Stomach (tissue), 4 donors: ENCODE results near the gene OOSP4B.

Experiments
- EP300 ChIP-seq: sonication (generic); formaldehyde crosslinking; IDR thresholded peaks from one replicate; pipeline ENCODE4 v1.6.1; 2017; ENCODE audit warnings: antibody characterized with exemption
- POLR2A ChIP-seq, 4 donors: fragments of 450-650 bp; IDR thresholded peaks; one replicate each; pipeline ENCODE4 v1.6.1; 2016; ENCODE audit warnings: antibody characterized with exemption in 4 of 4, control low read depth in 2 of 4, mild to moderate bottlenecking in 1 of 4, moderate library complexity in 1 of 4
- POLR2AphosphoS5 ChIP-seq, 3 donors: sonication (generic); formaldehyde crosslinking; IDR thresholded peaks; one replicate each; pipeline ENCODE4 v1.6.1; 2016; ENCODE audit warnings: antibody characterized with exemption in 3 of 3
- TF ChIP-seq, protein P1 (sequence below), 7 experiments: fragments of 450-650 bp in 4 of 7; fragments of 200-600 bp in 3 of 7; sonication (generic) in 3 of 7; IDR thresholded peaks; one replicate each; pipeline ENCODE4 v1.5.1; 2016 to 2019; ENCODE audit warnings: antibody characterized with exemption in 7 of 7, control low read depth in 2 of 7, mild to moderate bottlenecking in 1 of 7

DNA sequence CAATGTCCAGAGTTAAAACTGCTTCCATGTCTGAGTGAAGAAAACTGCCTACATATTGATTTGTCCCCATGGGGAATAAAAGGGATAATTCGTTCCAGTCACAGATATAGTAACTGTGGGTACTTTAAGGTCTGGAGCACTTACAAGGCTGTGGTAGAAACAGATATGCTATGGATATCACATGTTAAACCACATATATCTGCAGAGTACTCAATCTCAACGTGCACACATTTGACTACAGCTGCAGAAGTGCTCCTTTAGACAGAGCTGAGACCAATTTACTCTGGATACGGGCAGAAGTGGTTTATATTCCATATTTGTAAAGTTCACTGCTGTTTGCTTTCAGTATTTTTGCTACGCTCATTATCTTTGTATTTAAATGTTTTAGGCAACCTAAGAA is 61.8 kb downstream of the OOSP4B start:
- TF ChIP-seq, protein P1, sequence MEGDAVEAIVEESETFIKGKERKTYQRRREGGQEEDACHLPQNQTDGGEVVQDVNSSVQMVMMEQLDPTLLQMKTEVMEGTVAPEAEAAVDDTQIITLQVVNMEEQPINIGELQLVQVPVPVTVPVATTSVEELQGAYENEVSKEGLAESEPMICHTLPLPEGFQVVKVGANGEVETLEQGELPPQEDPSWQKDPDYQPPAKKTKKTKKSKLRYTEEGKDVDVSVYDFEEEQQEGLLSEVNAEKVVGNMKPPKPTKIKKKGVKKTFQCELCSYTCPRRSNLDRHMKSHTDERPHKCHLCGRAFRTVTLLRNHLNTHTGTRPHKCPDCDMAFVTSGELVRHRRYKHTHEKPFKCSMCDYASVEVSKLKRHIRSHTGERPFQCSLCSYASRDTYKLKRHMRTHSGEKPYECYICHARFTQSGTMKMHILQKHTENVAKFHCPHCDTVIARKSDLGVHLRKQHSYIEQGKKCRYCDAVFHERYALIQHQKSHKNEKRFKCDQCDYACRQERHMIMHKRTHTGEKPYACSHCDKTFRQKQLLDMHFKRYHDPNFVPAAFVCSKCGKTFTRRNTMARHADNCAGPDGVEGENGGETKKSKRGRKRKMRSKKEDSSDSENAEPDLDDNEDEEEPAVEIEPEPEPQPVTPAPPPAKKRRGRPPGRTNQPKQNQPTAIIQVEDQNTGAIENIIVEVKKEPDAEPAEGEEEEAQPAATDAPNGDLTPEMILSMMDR (IDR thresholded peaks at IDR 0.05): no peak
- TF ChIP-seq EP300 (no peak), POLR2A (IDR thresholded peaks at IDR 0.05) (no peak), POLR2AphosphoS5 (IDR thresholded peaks at IDR 0.05) (no peak)
